SHP77 treated with DMSO at 0.1 percent for 48 hours (cell line): Measurements from ENCODE around the gene MPHOSPH8.
A peak's percentile ranks its signal among the peaks of the same experiment; 100 is the strongest.

Experiments used
- DNase-seq: peaks from one replicate; lab custom pipeline; 2025; lab: John Stamatoyannopoulos, UW

MPHOSPH8 gene

DNA sequence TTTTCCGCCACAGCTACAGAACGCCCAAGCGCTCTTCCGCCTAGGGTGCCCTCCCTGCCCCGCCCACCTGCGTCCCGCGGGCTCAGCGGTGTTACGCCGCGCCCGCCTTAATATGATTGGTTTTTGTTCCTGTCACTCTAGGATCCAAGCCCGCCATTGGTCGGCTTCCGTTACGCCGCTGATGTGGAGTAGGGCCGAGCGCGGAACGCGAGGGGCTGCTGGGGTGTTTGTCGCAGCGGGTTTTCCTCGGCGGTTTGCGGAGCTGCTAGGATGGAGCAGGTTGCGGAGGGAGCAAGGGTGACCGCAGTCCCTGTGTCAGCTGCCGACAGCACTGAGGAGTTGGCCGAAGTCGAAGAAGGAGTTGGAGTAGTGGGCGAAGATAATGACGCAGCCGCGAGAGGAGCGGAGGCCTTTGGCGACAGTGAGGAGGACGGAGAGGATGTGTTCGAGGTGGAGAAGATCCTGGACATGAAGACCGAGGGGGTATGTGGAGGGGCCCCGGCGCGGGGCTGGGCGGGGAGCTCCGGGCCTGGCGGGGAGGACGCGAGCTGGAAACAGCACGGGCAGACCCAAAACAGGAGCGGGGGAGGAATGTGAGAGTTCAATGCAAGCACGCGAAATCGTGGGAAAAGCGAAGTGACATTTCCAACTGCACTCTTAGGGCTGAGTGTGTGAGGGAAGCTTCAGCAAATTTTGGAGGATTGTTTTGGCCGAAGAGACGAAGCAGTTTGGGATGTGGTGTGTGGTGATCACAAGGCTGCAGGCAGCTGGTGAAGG is at the start of gene MPHOSPH8:
TSS of gene MPHOSPH8 (plus strand) at position 181 of the 777 bp plus-strand sequence. CDS start at position 271, 90 bp downstream.
- DNase-seq = peak; percentile 89

- DNase-seq = no peak
Measured at GRCh38 chr13:19586904-19587634, 46.4 kb upstream of the MPHOSPH8 start.

- peak; percentile 54 for DNase-seq
Measured at GRCh38 chr13:19587635-19588300, 45.7 kb upstream of the MPHOSPH8 start.

- DNase-seq = no peak
Measured at GRCh38 chr13:19589312-19589711, 44.1 kb upstream of the MPHOSPH8 start.

DNA sequence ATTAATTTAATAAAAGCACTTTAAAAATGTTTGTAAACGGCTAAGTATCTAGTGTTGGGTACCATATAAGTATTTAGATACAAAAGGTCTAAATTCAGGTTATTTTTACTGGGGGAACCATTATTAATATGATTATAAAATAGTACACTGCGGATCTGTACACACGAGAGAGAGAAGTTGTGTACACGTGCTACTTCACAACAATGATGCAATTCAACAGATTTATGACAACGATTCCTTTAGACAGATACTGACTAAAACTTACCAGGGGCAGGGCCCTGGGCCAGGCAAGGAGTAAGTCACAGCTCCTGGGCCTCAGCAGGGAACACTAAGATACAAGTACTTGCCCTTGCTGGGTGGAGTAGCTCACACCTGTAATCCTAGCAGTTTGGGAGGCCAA is 43.0 kb upstream of the MPHOSPH8 start:
- DNase-seq = no peak

- no peak for DNase-seq
Measured at GRCh38 chr13:19591864-19592263, 41.6 kb upstream of the MPHOSPH8 start.

GRCh38 chr13:19592657-19593180 is 40.7 kb upstream of the MPHOSPH8 start:
- no peak for DNase-seq

GRCh38 chr13:19596086-19596485 is 37.4 kb upstream of the MPHOSPH8 start:
- DNase-seq = no peak

DNA sequence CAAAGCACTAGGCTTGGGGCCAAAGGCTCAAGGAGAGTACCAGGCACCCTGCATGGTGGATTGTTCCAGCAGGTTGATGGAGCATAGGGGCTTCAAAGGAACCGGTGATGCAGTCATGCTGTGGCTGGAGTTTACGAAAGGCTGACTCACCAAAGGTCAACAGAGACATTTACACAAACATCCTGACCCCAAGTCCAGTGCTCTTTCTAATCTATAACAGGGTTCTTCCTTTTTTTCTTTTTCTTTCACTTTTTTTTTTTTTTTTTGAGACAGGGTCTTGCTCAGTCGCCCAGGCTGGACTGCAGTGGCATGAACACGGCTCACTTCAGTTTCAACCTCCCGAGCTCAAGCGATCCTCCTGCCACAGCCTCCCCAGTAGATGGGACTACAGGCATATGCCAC is 36.5 kb upstream of the MPHOSPH8 start:
- DNase-seq = no peak

DNA sequence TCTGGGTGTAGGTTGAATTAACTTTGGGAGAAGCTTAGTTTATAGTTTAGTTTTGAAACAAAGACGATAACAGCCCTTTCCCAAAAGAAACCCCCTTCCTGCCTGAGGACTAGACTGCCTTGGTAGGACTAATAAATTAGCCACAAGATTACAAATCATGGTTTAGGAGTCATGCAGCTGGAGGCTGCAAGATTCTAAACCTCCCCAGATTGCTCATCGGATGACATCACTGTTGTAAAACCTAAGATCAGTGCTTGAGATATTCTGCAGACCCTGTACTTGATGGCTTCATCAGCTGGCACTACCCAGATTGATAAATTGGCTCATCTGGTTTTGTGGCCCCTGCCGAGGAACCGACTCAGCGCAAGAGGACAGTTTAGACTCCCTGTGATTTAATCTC is 35.9 kb upstream of the MPHOSPH8 start:
- DNase-seq = no peak

- no peak for DNase-seq
Measured at GRCh38 chr13:19601749-19602725, 31.4 kb upstream of the MPHOSPH8 start.

DNA sequence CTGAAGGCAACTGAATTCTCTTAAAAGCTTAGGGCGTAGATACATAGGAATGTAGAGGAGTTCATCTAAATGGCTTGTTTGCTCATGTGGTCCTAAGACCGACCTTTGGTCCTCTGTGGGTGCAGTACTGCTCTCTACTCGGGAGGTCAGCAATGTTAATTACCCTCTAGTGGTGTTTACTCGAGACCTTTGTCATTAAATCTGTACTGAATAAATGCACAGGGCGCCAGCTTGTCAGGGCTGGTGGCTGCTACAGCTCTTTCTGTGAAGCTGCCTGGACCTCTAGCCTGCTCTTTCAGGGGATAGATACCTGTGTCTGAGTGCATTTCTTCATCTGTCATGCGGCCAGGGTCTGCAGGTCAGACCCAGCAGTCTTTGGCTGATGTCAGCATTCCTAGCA is 29.2 kb upstream of the MPHOSPH8 start:
- no peak for DNase-seq

- DNase-seq = no peak
Measured at GRCh38 chr13:19605161-19605955, 28.1 kb upstream of the MPHOSPH8 start.

DNA sequence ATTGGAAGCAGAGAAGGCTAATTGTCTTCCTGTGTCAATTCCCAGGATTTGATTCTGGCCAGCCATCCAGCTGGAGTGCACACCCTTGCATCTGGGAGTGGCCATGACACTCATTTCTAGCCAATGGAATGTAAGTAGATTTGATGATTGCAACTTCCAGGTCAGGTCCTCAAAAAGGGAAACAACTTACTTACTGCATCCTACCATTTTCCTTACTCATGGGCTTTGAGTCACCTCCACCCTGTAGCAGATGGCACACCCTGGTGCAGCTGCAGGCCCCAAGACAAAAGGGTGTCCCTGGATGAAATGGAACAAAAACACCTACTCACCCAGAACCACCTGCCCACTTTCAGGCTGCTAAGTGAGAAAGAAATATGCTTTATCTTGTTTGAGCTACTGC is 27.3 kb upstream of the MPHOSPH8 start:
- DNase-seq = no peak

GRCh38 chr13:19606737-19607136 is 26.7 kb upstream of the MPHOSPH8 start:
- no peak for DNase-seq

DNA sequence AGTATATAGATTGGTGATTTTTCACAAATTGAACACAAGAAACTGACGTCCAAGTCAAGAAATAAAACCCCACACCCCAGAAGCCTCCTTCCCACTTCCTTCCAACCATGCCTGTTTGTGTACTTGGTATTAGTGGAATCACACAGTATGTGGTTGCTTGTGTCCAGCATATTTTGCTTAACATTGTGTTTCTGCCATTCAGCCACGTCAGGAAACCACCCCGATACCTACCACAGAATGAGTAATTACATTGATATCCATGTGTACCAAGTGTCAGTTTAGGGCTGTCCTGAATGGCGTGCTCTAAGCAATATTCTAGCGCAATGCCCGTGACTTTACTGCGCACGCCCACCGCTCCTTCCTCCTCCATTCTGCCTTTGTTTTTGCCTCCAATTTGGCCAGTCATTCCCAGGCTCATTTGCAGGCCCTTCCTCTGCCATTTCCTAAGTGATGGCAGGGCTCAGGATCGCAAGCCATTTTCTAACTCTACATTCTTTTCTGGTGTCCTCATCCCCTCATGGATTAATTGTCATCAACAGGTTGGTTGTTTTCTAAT is 25.9 kb upstream of the MPHOSPH8 start:
- DNase-seq = no peak

- peak; percentile 6 for DNase-seq
Measured at GRCh38 chr13:19618977-19619376, 14.5 kb upstream of the MPHOSPH8 start.

DNA sequence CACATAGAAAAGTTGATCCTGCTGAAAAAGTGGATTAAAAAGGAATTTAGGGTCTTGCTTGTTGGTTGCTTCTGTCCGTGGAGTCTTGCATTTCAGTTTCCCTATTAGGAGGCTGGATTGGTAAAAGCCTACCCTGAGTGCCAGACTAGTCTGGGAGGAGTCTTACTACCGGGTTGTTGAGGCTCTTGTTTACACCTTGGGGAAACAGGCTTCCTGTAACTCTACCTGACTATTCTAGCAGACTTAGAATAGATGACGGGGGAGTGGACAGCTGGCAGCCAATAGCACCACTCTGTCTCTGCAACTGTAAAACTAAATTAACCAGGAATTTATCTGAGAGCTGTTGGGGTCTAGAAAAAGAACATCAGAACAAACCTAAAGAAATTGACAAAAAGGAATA is 11.3 kb upstream of the MPHOSPH8 start:
- no peak for DNase-seq

DNA sequence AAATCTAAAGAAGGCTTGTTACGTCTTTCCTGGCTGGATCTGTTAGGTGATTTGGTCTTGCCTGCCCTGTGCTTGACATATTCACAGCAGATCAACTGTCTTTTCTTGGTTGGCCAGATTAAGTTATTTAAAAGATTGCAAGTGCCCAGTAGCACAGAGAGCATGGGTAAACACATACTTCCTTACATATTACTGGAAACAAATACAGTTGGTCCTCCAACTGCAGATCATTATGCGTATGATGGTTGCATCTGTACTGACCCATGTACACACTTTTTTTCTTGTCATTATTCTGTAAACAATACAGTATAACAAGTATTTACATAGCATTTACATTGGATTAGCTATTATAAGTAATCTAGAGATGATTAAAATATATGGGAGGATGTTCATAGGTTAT is 9.2 kb upstream of the MPHOSPH8 start:
- no peak for DNase-seq

DNA sequence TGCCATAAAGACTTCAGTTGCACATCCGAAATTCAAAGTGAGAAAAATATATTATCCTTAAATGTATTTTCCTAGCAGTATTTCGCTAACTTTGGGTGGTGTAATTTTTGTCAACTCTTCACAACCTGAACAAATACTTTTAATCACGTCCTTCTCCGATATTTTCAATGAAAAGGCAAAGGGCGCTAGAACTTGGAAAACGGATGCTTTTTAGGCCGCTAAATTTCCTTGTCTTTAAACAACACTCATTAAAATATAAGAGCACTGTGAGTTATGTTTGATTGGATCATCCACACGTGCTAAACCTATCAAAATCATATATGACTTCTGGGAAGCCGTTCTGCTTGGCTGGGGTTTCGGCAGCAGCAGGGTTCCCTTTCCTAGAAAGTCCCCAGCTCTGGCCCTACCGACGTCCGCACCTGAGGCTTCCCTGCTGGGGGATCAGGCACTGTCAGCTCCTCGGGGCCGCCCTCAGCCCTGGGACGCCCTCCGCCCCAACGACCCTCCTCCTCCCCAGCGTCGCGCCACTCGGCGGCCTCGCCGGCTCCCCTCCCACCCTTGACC is 462 bp upstream of the MPHOSPH8 start:
- DNase-seq = peak; percentile 69
